B cell (primary cell): ENCODE data around the gene LRRC31.

Source experiments
- EZH2 ChIP-seq: IDR thresholded peaks from 2 replicates; pipeline ENCODE4 v1.6.1; 2012; ENCODE audit warnings: borderline replicate concordance, low read depth, mild to moderate bottlenecking, moderate library complexity, low read length; ENCODE audit not compliant: insufficient read depth, poor library complexity, severe bottlenecking
- TF ChIP-seq, protein P1 (sequence below): fragments of 200-600 bp; IDR thresholded peaks from one replicate; pipeline ENCODE4 v1.8.0; 2022; ENCODE audit warnings: antibody characterized with exemption, mild to moderate bottlenecking

DNA sequence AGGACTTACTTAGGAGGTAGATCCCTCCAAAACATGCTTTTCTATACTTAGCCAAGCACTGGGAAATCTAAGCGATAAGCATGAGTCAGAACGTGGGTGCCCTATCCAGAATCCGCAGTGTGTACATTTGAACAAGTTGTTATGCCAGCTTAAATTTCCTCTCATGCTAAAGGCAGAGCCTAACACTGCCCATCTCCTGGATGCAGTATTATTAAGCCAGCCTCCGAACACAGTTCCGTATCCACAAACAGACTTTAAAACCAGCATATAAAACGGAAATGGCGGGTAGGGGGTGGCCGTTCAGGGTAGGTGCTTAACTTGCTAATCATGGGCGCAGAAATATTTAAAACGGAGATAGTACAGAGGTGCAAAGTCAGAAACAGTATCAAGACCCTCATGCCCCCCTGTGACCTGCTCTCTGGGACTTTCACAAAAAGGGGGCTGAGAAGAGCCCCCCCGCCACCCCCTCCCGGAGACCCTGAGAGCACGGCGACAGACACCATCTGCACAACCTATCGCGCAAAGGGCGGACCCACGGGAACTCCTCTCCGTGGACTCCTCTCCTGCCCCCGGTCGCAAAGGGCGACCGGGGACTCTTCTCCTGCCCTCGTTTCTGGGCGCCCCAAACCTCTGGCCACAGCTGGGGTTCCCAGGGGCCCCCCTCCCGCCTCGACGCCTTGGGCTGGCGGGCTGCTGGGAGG lies 58.0 kb downstream of the LRRC31 start:
- TF ChIP-seq, protein P1, sequence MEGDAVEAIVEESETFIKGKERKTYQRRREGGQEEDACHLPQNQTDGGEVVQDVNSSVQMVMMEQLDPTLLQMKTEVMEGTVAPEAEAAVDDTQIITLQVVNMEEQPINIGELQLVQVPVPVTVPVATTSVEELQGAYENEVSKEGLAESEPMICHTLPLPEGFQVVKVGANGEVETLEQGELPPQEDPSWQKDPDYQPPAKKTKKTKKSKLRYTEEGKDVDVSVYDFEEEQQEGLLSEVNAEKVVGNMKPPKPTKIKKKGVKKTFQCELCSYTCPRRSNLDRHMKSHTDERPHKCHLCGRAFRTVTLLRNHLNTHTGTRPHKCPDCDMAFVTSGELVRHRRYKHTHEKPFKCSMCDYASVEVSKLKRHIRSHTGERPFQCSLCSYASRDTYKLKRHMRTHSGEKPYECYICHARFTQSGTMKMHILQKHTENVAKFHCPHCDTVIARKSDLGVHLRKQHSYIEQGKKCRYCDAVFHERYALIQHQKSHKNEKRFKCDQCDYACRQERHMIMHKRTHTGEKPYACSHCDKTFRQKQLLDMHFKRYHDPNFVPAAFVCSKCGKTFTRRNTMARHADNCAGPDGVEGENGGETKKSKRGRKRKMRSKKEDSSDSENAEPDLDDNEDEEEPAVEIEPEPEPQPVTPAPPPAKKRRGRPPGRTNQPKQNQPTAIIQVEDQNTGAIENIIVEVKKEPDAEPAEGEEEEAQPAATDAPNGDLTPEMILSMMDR = no peak
- TF ChIP-seq EZH2 = no peak
